Stomach (tissue), 9 donors: ENCODE data around the gene OSBPL1A. TPM values are rescaled to one million over a fixed set of nuclear protein-coding genes. Genes with fewer than 3 reads are reported as not detected.
"Not testable (repeated sequence)": the region's sequence is repeated elsewhere in the genome, so short reads cannot be mapped to it uniquely, and the experiment has no call there.

ENCODE experiments used
- DNase-seq, 2 donors: peaks; one replicate each; pipeline versions ENCODE4 v3.0.0 to v3.0.0-alpha.2; 2013 to 2019
- H3K27ac ChIP-seq, 5 donors: fragments of 200-600 bp in 4 of 5; sonication (generic) in 4 of 5; one replicate each; pipeline ENCODE4 v1.5.1; 2013 to 2019; ENCODE audit warnings: mild to moderate bottlenecking in 1 of 5, moderate library complexity in 1 of 5
- H3K27me3 ChIP-seq, 3 donors: fragments of 200-600 bp; sonication (generic); one replicate each; pipeline ENCODE4 v1.5.1; 2017 to 2019; ENCODE audit warnings: mixed run types in 1 of 3
- H3K36me3 ChIP-seq, 4 donors: fragments of 200-600 bp; sonication (generic); 1 replicate in 3 of 4; 2 replicates in 1 of 4; pipeline ENCODE4 v1.5.1; 2016 to 2019
- H3K4me1 ChIP-seq, 4 donors: fragments of 200-600 bp; sonication (generic); one replicate each; pipeline ENCODE4 v1.5.1; 2016 to 2019
- H3K4me3 ChIP-seq, 4 donors: fragments of 200-600 bp; sonication (generic) in 3 of 4; one replicate each; pipeline ENCODE4 v1.5.1; 2016 to 2019; ENCODE audit warnings: mild to moderate bottlenecking in 1 of 4
- H3K9me3 ChIP-seq, 4 donors: fragments of 200-600 bp; sonication (generic); one replicate each; pipeline ENCODE4 v1.5.1; 2016 to 2019
- CTCF ChIP-seq, 7 experiments: fragments of 450-650 bp in 4 of 7; fragments of 200-600 bp in 3 of 7; sonication (generic) in 3 of 7; IDR thresholded peaks; one replicate each; pipeline ENCODE4 v1.5.1; 2016 to 2019; ENCODE audit warnings: antibody characterized with exemption in 7 of 7, control low read depth in 2 of 7, mild to moderate bottlenecking in 1 of 7
- EP300 ChIP-seq: sonication (generic); formaldehyde crosslinking; IDR thresholded peaks from one replicate; pipeline ENCODE4 v1.6.1; 2017; ENCODE audit warnings: antibody characterized with exemption
- POLR2A ChIP-seq, 4 donors: fragments of 450-650 bp; IDR thresholded peaks; one replicate each; pipeline ENCODE4 v1.6.1; 2016; ENCODE audit warnings: antibody characterized with exemption in 4 of 4, control low read depth in 2 of 4, mild to moderate bottlenecking in 1 of 4, moderate library complexity in 1 of 4
- POLR2AphosphoS5 ChIP-seq, 3 donors: sonication (generic); formaldehyde crosslinking; IDR thresholded peaks; one replicate each; pipeline ENCODE4 v1.6.1; 2016; ENCODE audit warnings: antibody characterized with exemption in 3 of 3
- WGBS, 5 donors: extraction: QIAGEN DNeasy Blood & Tissue Kit in 3 of 5; methylation state at CpG; one replicate each; pipeline versions ENCODE4 v1.1.5 to v1.1.7; 2013 to 2018; 5-methylcytosine and 5-hydroxymethylcytosine counted together
- intact Hi-C: fragments of 100-400 bp; cut with DNase I; formaldehyde crosslinking; loops from one replicate; pipeline ENCODE4 v1.15.1; 2023; ENCODE audit warnings: low total_unique reads
- polyA plus RNA-seq, 3 donors: library from polyadenylated mRNA; stranded (reverse); fragments of 200-250 nt; gene quantifications; one replicate each; pipeline ENCODE4 v1.2.3, GENCODE V29; 2013
- total RNA-seq, 5 donors: library from RNA; depleted of rRNA; stranded (reverse); fragments of >200 nt; gene quantifications; one replicate each; pipeline versions ENCODE4 v1.1.0 to v1.2.3, GENCODE V29; 2014 to 2016
- donor health status: healthy with polysubstance abuse.
- donor health status: Bipolar disorder and iron deficiency.
- donor health status: healthy.

The OSBPL1A gene
- total and polyA plus RNA-seq, 8 donors, result 13.6 to 129 (median 38.8) TPM

- no peak for TF ChIP-seq POLR2AphosphoS5 (IDR thresholded peaks at IDR 0.05)
- no peak for TF ChIP-seq POLR2A (IDR thresholded peaks at IDR 0.05)
- TF ChIP-seq EP300, result no peak
- no peak for TF ChIP-seq CTCF (IDR thresholded peaks at IDR 0.05)
- Histone ChIP-seq H3K27ac (no peak overlapping the region), H3K4me3 (no peak overlapping the region), H3K27me3 (no peaks in the 10 kb centered on the region), H3K9me3 (no peaks in the 10 kb centered on the region), H3K4me1 (peaks cover 0 to 14% (median 7%) of the 10 kb centered on the region in 4 donors), H3K36me3 (peaks cover 9 to 85% (median 84%) of the 10 kb centered on the region in 4 donors)
- intact Hi-C loops, result no loop called here
- peak in 1 of 2 donors; percentile 19 for DNase-seq
- 22 to 49% (median 32%) methylated on average over 2 of the region's 2 CpGs for WGBS, 5 donors
Observed at GRCh38 chr18:24161304-24161703, 236.3 kb downstream of the OSBPL1A start.

- intact Hi-C loops, result no loop called here
- 88 to 94% (median 92%) methylated on average over 5 of the region's 5 CpGs for WGBS, 5 donors
- Histone ChIP-seq H3K9me3 (no peaks in the 10 kb centered on the region), H3K4me3 (no peak overlapping the region), H3K27me3 (no peaks in the 10 kb centered on the region), H3K4me1 (peaks cover 0 to 14% (median 7%) of the 10 kb centered on the region in 4 donors), H3K27ac (no peak overlapping the region), H3K36me3 (peaks cover 9 to 85% (median 83%) of the 10 kb centered on the region in 4 donors)
- DNase-seq, result no peak
- TF ChIP-seq POLR2AphosphoS5 (IDR thresholded peaks at IDR 0.05) (no peak), POLR2A (IDR thresholded peaks at IDR 0.05) (no peak), EP300 (no peak), CTCF (IDR thresholded peaks at IDR 0.05) (no peak)
Observed at GRCh38 chr18:24160086-24160485, 237.5 kb downstream of the OSBPL1A start.

- intact Hi-C loops, result no loop called here
- Histone ChIP-seq H3K36me3 (peaks cover 5 to 77% (median 64%) of the 10 kb centered on the region in 4 donors), H3K27me3 (no peaks in the 10 kb centered on the region), H3K27ac (no peak overlapping the region), H3K4me1 (peaks cover 0 to 14% (median 7%) of the 10 kb centered on the region in 4 donors), H3K4me3 (no peak overlapping the region), H3K9me3 (no peaks in the 10 kb centered on the region)
- no peak for DNase-seq
- 92 to 97% (median 95%) methylated on average over 3 of the region's 3 CpGs for WGBS, 5 donors
- TF ChIP-seq POLR2AphosphoS5 (IDR thresholded peaks at IDR 0.05) (no peak), EP300 (no peak), POLR2A (IDR thresholded peaks at IDR 0.05) (no peak), CTCF (IDR thresholded peaks at IDR 0.05) (no peak)
Observed at GRCh38 chr18:24157855-24158254, 239.8 kb downstream of the OSBPL1A start.

- Histone ChIP-seq H3K27me3 (no peaks in the 10 kb centered on the region), H3K36me3 (peaks cover 0 to 64% (median 37%) of the 10 kb centered on the region in 4 donors), H3K4me3 (no peak overlapping the region), H3K4me1 (no peaks in the 10 kb centered on the region), H3K9me3 (no peaks in the 10 kb centered on the region), H3K27ac (no peak overlapping the region)
- 85 to 93% (median 92%) methylated on average over 3 of the region's 3 CpGs for WGBS, 5 donors
- no peak for DNase-seq
- TF ChIP-seq CTCF (IDR thresholded peaks at IDR 0.05) (no peak), EP300 (no peak), POLR2A (IDR thresholded peaks at IDR 0.05) (no peak), POLR2AphosphoS5 (IDR thresholded peaks at IDR 0.05) (no peak)
- intact Hi-C loops, result no loop called here
Observed at GRCh38 chr18:24153397-24153796, 244.2 kb downstream of the OSBPL1A start.

- 82 to 97% (median 96%) methylated on average over 9 to 28 of the region's 28 CpGs for WGBS, 5 donors
- H3K4me3 ChIP-seq, intact Hi-C loops, H3K9me3 ChIP-seq, H3K27me3 ChIP-seq, H3K27ac ChIP-seq, DNase-seq, H3K4me1 ChIP-seq: not testable (repeated sequence)
- peaks cover 0 to 34% (median 10%) of the 10 kb centered on the region in 4 donors for H3K36me3 ChIP-seq
Observed at GRCh38 chr18:24149591-24149990, 248.0 kb downstream of the OSBPL1A start.
